ENCODE measurements around the gene OSBPL8. TPM values are rescaled to one million over a fixed set of nuclear protein-coding genes. Genes with fewer than 3 reads are reported as not detected.

Gene OSBPL8
- total and polyA plus RNA-seq, 2 of the 8 experiments (the other 6 are each of a cell fraction or from before 2014, with no cell fraction given), result 10.9 to 81.1 TPM

DNA sequence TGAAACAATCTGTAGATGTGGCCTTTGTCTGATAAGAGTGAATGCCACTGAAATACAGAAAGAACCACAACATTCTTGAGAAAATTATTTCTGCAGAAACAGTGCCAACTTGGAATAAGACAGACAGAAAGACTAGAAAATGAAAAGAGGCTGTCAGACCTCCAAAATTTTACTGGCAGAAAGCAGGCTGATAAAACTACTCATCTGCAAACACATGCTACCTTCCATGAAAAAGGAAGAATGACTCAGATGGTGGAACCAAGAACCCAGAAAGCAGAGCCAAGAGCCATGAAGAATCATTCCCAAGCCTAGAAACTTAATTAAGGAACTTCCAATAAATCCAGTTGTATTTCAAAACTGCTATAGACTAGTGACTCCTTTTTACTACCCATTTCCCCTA lies 31.9 kb upstream of the OSBPL8 start:
- Histone ChIP-seq H3K79me1 (ENCODE audit: low read depth, low read length) (no peaks in the 10 kb centered on the region), H3K23me2 (ENCODE audit: low read depth, low read length) (no peaks in the 10 kb centered on the region), H3K27ac (ENCODE audit: low read depth, low read length) (no peak overlapping the region), H3K79me2 (ENCODE audit: control insufficient read depth in 1 of 2, insufficient read depth in 2 of 2, low read length in 2 of 2) (no peaks in the 10 kb centered on the region), H4K91ac (replicated peaks; ENCODE audit: insufficient read length, low read length) (no peak overlapping the region), H3K36me3 (ENCODE audit: control insufficient read depth in 2 of 4, insufficient read depth in 4 of 4, low read length in 3 of 4) (no peaks in the 10 kb centered on the region), H3K56ac (replicated peaks; ENCODE audit: insufficient read length, low read depth, low read length) (no peak overlapping the region), H3K4me1 (replicated peaks in 1 of 4; ENCODE audit: control insufficient read depth in 3 of 4, insufficient read depth in 4 of 4, low read length in 3 of 4) (no peaks in the 10 kb centered on the region), H2BK12ac (ENCODE audit: low read depth, low read length) (no peak overlapping the region), H3K18ac (ENCODE audit: extremely low read depth, low read length) (no peak overlapping the region), H2BK15ac (ENCODE audit: low read length) (no peak overlapping the region), H4K8ac (ENCODE audit: extremely low read depth, insufficient read depth, low read length) (no peak overlapping the region), H4K20me1 (replicated peaks in 1 of 2; ENCODE audit: control insufficient read depth in 1 of 2, insufficient read depth in 2 of 2, low read length in 2 of 2) (no peaks in the 10 kb centered on the region), H3K4ac (replicated peaks; ENCODE audit: insufficient read length, low read depth, low read length) (no peak overlapping the region), H3K14ac (ENCODE audit: insufficient read length) (no peak overlapping the region), H3K9me3 (ENCODE audit: insufficient read depth in 2 of 2, low read depth in 1 of 2, low read length in 1 of 2) (no peaks in the 10 kb centered on the region), H3K23ac (ENCODE audit: insufficient read length) (no peak overlapping the region), H2AK5ac (ENCODE audit: low read depth, low read length) (no peak overlapping the region), H2BK120ac (replicated peaks; ENCODE audit: low read depth, low read length) (no peak overlapping the region), H2BK20ac (ENCODE audit: low read length) (no peak overlapping the region), H3K4me2 (ENCODE audit: insufficient read depth in 1 of 2, low read depth in 2 of 2, low read length in 2 of 2) (no peak overlapping the region), H3K9ac (replicated peaks in 1 of 4; ENCODE audit: extremely low read depth in 1 of 4, low read depth in 3 of 4, low read length in 3 of 4) (no peak overlapping the region), H3K4me3 (ENCODE audit: extremely low read depth in 1 of 4, insufficient read depth in 2 of 4, low read depth in 3 of 4, low read length in 4 of 4) (no peak overlapping the region), H4K5ac (ENCODE audit: insufficient read length, low read depth, low read length) (no peak overlapping the region), H3K27me3 (replicated peaks in 1 of 4; ENCODE audit: control insufficient read depth in 3 of 4, extremely low read depth in 1 of 4, insufficient read depth in 3 of 4, low read length in 3 of 4) (no peaks in the 10 kb centered on the region), H2BK5ac (ENCODE audit: low read depth, low read length) (no peak overlapping the region), H2AFZ (ENCODE audit: low read length) (no peak overlapping the region)
- CTCF ChIA-PET (ENCODE audit: partially characterized antibody), result no interaction called here
- no peak for FAIRE-seq
- POLR2A ChIA-PET (ENCODE audit: partially characterized antibody), result no interaction called here
- DNase-seq (ENCODE audit: low read depth in 1 of 2, low spot score in 2 of 2), result no peak
- TF ChIP-seq SIN3A (conservative IDR thresholded peaks at IDR 0.05 in 1 of 2, IDR thresholded peaks at IDR 0.05 in 1 of 2; ENCODE audit: low read depth in 1 of 2, low read length in 2 of 2) (no peak), GABPA (IDR thresholded peaks at IDR 0.05; ENCODE audit: borderline replicate concordance, insufficient read depth, low read length) (no peak), BCL11A (IDR thresholded peaks at IDR 0.05; ENCODE audit: low read depth in 2 of 2, low read length in 2 of 2) (no peak), TAF7 (optimal IDR thresholded peaks at IDR 0.05; ENCODE audit: borderline replicate concordance, low read depth, low read length) (no peak), NANOG (IDR thresholded peaks at IDR 0.05; ENCODE audit: insufficient read depth, low read depth, low read length, poor library complexity, severe bottlenecking) (no peak), RXRA (IDR thresholded peaks at IDR 0.05; ENCODE audit: insufficient read depth, low read depth, low read length) (no peak), RFX5 (IDR thresholded peaks at IDR 0.05; ENCODE audit: borderline replicate concordance, low read depth, low read length) (no peak), CBX8 (IDR thresholded peaks at IDR 0.05; ENCODE audit: borderline replicate concordance, low read depth, low read length) (no peak), TBP (IDR thresholded peaks at IDR 0.05; ENCODE audit: low read depth, low read length) (no peak), NRF1 (IDR thresholded peaks at IDR 0.05; ENCODE audit: low read depth, low read length) (no peak)

Measured in H1 (cell line).